ENCODE data around the gene CSF3R. TPM values are rescaled to one million over a fixed set of nuclear protein-coding genes. Genes with fewer than 3 reads are reported as not detected.

CSF3R gene
- polyA plus RNA-seq, 1 donor from 2014 or later: not detected

DNA sequence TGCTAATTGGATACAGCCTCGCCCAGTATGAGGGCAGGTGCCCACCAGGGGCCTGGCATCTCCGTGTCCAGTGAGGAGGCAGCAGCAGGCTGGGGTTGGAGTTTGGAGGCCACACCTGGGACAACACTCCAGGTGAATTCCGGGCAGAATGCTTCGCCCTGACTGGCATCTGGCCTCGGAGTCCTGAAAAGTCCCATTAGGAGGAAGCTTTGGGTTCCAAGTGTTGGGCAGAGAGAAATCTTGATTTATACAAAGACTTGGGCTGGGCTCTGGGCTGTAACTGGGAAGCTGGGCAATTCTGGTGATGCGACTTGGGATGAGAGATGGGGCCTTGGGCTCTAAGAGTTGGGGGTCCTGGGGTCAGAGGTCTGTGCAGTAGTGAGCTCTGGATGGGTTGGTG, 48.1 kb upstream of the CSF3R start:
- TF ChIP-seq EZH2 (IDR thresholded peaks at IDR 0.05; ENCODE audit: borderline replicate concordance, insufficient read depth, low read length, poor library complexity, severe bottlenecking): no peak
- TF ChIP-seq TAF1 (IDR thresholded peaks at IDR 0.05; ENCODE audit: low read depth): no peak
- TF ChIP-seq RAD21 (conservative IDR thresholded peaks at IDR 0.05): no peak
- TF ChIP-seq, protein P1, sequence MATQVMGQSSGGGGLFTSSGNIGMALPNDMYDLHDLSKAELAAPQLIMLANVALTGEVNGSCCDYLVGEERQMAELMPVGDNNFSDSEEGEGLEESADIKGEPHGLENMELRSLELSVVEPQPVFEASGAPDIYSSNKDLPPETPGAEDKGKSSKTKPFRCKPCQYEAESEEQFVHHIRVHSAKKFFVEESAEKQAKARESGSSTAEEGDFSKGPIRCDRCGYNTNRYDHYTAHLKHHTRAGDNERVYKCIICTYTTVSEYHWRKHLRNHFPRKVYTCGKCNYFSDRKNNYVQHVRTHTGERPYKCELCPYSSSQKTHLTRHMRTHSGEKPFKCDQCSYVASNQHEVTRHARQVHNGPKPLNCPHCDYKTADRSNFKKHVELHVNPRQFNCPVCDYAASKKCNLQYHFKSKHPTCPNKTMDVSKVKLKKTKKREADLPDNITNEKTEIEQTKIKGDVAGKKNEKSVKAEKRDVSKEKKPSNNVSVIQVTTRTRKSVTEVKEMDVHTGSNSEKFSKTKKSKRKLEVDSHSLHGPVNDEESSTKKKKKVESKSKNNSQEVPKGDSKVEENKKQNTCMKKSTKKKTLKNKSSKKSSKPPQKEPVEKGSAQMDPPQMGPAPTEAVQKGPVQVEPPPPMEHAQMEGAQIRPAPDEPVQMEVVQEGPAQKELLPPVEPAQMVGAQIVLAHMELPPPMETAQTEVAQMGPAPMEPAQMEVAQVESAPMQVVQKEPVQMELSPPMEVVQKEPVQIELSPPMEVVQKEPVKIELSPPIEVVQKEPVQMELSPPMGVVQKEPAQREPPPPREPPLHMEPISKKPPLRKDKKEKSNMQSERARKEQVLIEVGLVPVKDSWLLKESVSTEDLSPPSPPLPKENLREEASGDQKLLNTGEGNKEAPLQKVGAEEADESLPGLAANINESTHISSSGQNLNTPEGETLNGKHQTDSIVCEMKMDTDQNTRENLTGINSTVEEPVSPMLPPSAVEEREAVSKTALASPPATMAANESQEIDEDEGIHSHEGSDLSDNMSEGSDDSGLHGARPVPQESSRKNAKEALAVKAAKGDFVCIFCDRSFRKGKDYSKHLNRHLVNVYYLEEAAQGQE (IDR thresholded peaks at IDR 0.05; ENCODE audit: borderline replicate concordance): no peak
- TF ChIP-seq MXI1 (conservative IDR thresholded peaks at IDR 0.05; ENCODE audit: poor library complexity, severe bottlenecking): no peak
- TF ChIP-seq SMC3 (conservative IDR thresholded peaks at IDR 0.05; ENCODE audit: poor library complexity): no peak
- TF ChIP-seq, protein P2, sequence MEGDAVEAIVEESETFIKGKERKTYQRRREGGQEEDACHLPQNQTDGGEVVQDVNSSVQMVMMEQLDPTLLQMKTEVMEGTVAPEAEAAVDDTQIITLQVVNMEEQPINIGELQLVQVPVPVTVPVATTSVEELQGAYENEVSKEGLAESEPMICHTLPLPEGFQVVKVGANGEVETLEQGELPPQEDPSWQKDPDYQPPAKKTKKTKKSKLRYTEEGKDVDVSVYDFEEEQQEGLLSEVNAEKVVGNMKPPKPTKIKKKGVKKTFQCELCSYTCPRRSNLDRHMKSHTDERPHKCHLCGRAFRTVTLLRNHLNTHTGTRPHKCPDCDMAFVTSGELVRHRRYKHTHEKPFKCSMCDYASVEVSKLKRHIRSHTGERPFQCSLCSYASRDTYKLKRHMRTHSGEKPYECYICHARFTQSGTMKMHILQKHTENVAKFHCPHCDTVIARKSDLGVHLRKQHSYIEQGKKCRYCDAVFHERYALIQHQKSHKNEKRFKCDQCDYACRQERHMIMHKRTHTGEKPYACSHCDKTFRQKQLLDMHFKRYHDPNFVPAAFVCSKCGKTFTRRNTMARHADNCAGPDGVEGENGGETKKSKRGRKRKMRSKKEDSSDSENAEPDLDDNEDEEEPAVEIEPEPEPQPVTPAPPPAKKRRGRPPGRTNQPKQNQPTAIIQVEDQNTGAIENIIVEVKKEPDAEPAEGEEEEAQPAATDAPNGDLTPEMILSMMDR (IDR thresholded peaks at IDR 0.05; ENCODE audit: poor library complexity, severe bottlenecking): no peak
- TF ChIP-seq POLR2AphosphoS5 (IDR thresholded peaks at IDR 0.05): no peak
- no peak for TF ChIP-seq EP300 (conservative IDR thresholded peaks at IDR 0.05; ENCODE audit: poor library complexity, severe bottlenecking)
- Histone ChIP-seq H3K9me3 (ENCODE audit: low read length) (peaks cover 2% of the 10 kb centered on the region), H4K20me1 (ENCODE audit: insufficient read depth) (no peaks in the 10 kb centered on the region), H3K9ac (ENCODE audit: low read length) (no peak overlapping the region), H3K27me3 (ENCODE audit: insufficient read depth, low read depth, low read length) (no peaks in the 10 kb centered on the region), H3K4me3 (ENCODE audit: low read length) (no peak overlapping the region), H3K79me2 (replicated peaks; ENCODE audit: insufficient read depth, low read length) (no peaks in the 10 kb centered on the region), H3K9me2 (ENCODE audit: insufficient read depth, low read length) (no peaks in the 10 kb centered on the region), H3K36me3 (ENCODE audit: insufficient read depth, low read length) (no peaks in the 10 kb centered on the region), H3K4me2 (ENCODE audit: low read length) (no peak overlapping the region), H3K27ac (ENCODE audit: low read length) (no peak overlapping the region), H3F3A (ENCODE audit: insufficient read depth, low read length, poor library complexity, severe bottlenecking) (no peaks in the 10 kb centered on the region), H2AFZ (ENCODE audit: low read depth, low read length) (no peak overlapping the region)

DNA sequence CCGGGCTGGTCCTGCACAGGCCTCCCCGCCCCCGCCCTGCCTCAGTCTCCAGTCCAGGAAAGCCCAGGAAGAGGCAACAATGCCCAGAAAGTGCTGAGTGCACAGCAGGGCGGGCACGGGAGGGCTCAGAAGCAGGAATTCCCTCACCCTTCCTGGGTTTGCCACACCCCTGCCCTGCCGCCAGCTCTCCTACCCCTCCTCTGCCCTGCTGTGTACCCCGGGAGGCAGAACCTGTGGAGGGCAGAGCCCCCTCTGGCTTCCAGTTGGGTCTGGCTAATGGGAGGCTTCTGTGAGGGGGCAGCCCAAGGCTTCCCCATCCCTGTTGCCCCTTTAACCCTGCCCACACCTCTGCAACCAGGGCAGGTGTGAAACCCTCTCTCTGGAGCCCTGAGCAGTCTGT, 47.5 kb upstream of the CSF3R start:
- H3K4me2 ChIP-seq (ENCODE audit: low read length): no peak overlapping the region
- no peaks in the 10 kb centered on the region for H3F3A ChIP-seq (ENCODE audit: insufficient read depth, low read length, poor library complexity, severe bottlenecking)
- TF ChIP-seq SMC3 (conservative IDR thresholded peaks at IDR 0.05; ENCODE audit: poor library complexity) (no peak), MXI1 (conservative IDR thresholded peaks at IDR 0.05; ENCODE audit: poor library complexity, severe bottlenecking) (no peak), RAD21 (conservative IDR thresholded peaks at IDR 0.05) (no peak), EP300 (conservative IDR thresholded peaks at IDR 0.05; ENCODE audit: poor library complexity, severe bottlenecking) (no peak), TAF1 (IDR thresholded peaks at IDR 0.05; ENCODE audit: low read depth) (no peak), EZH2 (IDR thresholded peaks at IDR 0.05; ENCODE audit: borderline replicate concordance, insufficient read depth, low read length, poor library complexity, severe bottlenecking) (no peak), POLR2AphosphoS5 (IDR thresholded peaks at IDR 0.05) (no peak)
- TF ChIP-seq, protein P2 (IDR thresholded peaks at IDR 0.05; ENCODE audit: poor library complexity, severe bottlenecking): no peak
- TF ChIP-seq, protein P1 (IDR thresholded peaks at IDR 0.05; ENCODE audit: borderline replicate concordance): no peak
- H3K79me2 ChIP-seq (replicated peaks; ENCODE audit: insufficient read depth, low read length): no peaks in the 10 kb centered on the region
- H3K9ac ChIP-seq (ENCODE audit: low read length): no peak overlapping the region
- no peak overlapping the region for H2AFZ ChIP-seq (ENCODE audit: low read depth, low read length)
- no peak overlapping the region for H3K27ac ChIP-seq (ENCODE audit: low read length)
- no peaks in the 10 kb centered on the region for H3K27me3 ChIP-seq (ENCODE audit: insufficient read depth, low read depth, low read length)
- H3K9me2 ChIP-seq (ENCODE audit: insufficient read depth, low read length): no peaks in the 10 kb centered on the region
- H4K20me1 ChIP-seq (ENCODE audit: insufficient read depth): no peaks in the 10 kb centered on the region
- peaks cover 2% of the 10 kb centered on the region for H3K9me3 ChIP-seq (ENCODE audit: low read length)
- no peak overlapping the region for H3K4me3 ChIP-seq (ENCODE audit: low read length)
- no peaks in the 10 kb centered on the region for H3K36me3 ChIP-seq (ENCODE audit: insufficient read depth, low read length)
